Measurements from ENCODE around the gene TYMS.

TYMS gene

DNA sequence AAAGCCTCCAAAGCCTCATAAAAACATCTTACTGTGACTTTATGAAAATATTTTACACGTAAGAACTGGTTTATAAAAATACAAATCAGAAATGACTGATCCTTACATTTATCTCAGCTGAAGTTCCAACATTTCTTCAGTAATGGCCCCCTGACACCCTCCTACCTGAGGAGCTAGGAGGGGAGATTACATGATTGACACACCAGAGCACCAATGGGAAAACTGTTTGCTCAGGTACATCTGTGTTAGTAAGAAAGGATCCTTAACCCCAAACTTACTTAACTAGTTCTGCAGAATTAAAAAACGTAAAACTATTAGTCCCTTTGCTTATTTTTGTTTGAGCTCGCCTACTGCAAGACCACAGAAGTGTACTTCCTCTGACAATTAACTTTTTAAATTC is 28.0 kb downstream of the TYMS start:
- TF ChIP-seq, protein P1, sequence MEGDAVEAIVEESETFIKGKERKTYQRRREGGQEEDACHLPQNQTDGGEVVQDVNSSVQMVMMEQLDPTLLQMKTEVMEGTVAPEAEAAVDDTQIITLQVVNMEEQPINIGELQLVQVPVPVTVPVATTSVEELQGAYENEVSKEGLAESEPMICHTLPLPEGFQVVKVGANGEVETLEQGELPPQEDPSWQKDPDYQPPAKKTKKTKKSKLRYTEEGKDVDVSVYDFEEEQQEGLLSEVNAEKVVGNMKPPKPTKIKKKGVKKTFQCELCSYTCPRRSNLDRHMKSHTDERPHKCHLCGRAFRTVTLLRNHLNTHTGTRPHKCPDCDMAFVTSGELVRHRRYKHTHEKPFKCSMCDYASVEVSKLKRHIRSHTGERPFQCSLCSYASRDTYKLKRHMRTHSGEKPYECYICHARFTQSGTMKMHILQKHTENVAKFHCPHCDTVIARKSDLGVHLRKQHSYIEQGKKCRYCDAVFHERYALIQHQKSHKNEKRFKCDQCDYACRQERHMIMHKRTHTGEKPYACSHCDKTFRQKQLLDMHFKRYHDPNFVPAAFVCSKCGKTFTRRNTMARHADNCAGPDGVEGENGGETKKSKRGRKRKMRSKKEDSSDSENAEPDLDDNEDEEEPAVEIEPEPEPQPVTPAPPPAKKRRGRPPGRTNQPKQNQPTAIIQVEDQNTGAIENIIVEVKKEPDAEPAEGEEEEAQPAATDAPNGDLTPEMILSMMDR (IDR thresholded peaks at IDR 0.05; ENCODE audit: extremely low read depth, insufficient read depth, missing control alignments), result no peak
- DNase-seq (ENCODE audit: low spot score), result no peak
- in situ Hi-C loops (cut with MboI; ENCODE audit: low pct_unique_long_range_greater_than_20kb, low sequenced_read_pairs, unreplicated experiment), result no loop called here

DNA sequence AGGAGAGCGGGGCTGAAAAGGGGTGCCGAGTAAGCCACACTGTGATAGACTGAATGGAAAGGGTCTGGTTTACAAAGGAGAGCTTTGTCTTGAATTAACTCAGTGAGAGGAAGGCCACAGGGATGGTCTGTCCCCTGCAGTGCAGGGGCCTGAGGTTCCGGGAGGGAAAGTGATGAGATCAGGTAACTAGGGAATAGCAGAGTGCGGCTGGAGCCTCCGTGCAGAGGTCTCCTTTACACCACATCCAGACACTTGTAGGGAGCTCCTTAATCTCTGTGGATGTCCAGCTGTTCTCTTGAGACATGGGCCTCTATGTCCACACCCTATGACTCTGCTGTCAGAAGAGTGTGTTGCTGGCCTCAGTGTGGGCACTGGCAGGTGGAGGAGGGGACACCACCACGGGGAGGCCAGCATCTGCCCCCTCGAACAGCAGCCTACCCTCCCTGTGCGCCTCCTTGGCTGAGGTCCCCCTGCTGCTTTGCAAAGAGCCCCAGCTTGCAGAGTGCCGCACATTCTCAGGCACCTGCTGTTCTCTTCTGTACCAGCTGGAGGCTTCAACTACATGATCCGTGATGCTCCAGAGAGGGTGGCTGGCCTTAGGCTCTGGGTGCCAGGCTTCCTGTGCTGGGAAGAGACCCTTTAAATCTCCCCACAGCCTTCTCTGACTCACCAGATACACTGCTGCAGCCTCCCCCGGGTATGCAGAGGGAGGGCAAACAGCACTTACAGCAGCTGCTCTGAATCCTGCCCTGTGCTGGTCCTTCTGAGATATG is 29.1 kb downstream of the TYMS start:
- in situ Hi-C loops (cut with MboI; ENCODE audit: low pct_unique_long_range_greater_than_20kb, low sequenced_read_pairs, unreplicated experiment), result no loop called here
- TF ChIP-seq, protein P1 (IDR thresholded peaks at IDR 0.05; ENCODE audit: extremely low read depth, insufficient read depth, missing control alignments), result no peak
- no peak for DNase-seq (ENCODE audit: low spot score)

DNA sequence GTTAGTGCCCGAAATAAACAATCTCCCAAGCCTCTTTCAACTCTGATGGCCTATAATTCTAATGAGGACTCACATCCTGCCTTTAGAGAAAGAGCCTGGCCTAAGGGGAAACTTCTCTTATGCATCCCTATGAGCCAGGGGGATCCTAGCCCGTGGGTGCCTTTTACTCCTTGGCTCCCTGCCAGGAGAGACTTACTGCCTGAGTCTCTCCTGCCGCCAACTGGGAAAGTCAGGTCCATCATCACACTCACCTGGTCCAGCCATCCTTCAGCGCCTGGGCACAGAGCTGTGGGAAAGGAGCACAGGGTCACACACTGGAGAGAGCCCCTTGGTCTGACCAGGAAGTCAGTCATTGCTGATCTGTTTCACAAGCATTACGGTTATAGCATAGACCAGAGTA is 30.9 kb downstream of the TYMS start:
- no peak for DNase-seq (ENCODE audit: low spot score)
- TF ChIP-seq, protein P1 (IDR thresholded peaks at IDR 0.05; ENCODE audit: extremely low read depth, insufficient read depth, missing control alignments), result no peak
- in situ Hi-C loops (cut with MboI; ENCODE audit: low pct_unique_long_range_greater_than_20kb, low sequenced_read_pairs, unreplicated experiment), result no loop called here

DNA sequence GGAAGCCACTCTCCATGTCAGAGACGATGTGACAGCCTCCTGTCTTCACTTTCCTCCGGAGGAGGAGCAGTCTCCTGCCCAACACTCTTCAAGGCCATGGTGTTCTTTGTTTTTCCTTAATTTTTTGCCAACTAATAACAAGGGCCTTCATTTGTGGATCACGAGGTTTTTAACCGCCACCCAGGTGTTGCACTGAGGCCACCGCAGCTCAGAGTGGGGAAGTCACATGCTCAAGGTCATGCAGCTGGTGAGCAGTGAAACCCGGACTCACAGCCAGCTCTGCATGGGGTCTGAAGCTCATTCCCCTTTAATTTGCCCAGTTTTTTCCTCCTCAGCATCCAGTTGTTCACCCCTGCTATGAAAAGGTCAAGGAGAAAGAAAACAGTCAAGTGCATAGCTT is 35.4 kb downstream of the TYMS start:
- in situ Hi-C loops (cut with MboI; ENCODE audit: low pct_unique_long_range_greater_than_20kb, low sequenced_read_pairs, unreplicated experiment), result no loop called here
- TF ChIP-seq, protein P1 (IDR thresholded peaks at IDR 0.05; ENCODE audit: extremely low read depth, insufficient read depth, missing control alignments), result no peak
- DNase-seq (ENCODE audit: low spot score), result no peak

DNA sequence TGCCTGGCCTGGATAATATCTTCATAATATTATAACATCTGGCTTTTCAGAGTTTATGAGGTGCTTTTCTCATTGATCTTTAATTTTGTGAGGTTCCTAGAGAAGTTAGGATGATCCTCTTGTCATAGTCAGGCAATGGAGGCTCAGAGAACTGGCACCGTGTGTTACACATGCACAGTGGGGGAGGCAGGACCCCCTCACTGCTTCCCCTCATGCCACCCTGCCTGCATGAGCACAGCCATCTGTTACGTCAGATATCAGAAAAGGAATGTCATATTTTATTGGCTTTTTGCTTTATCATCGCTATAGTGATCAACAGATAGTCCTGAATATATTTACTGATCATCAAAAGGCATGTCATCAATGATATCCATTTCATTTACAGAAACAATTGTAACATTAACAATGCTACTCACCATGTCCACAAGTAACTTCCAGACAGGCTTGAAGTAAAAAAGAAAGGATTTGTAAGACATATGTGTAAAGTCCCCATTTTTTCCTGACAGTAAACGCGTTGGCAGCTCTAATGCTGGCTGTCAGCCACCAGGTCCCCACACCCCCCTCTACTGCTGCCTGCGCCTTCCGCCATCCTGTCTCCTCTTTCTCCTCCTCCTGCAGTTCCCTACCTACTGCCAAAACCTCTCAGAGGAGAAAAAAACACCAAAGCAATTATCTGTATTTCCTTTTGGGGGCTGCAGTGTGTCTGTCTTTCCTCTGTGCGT is 36.2 kb downstream of the TYMS start:
- TF ChIP-seq, protein P1 (IDR thresholded peaks at IDR 0.05; ENCODE audit: extremely low read depth, insufficient read depth, missing control alignments), result no peak
- in situ Hi-C loops (cut with MboI; ENCODE audit: low pct_unique_long_range_greater_than_20kb, low sequenced_read_pairs, unreplicated experiment), result no loop called here
- no peak for DNase-seq (ENCODE audit: low spot score)

DNA sequence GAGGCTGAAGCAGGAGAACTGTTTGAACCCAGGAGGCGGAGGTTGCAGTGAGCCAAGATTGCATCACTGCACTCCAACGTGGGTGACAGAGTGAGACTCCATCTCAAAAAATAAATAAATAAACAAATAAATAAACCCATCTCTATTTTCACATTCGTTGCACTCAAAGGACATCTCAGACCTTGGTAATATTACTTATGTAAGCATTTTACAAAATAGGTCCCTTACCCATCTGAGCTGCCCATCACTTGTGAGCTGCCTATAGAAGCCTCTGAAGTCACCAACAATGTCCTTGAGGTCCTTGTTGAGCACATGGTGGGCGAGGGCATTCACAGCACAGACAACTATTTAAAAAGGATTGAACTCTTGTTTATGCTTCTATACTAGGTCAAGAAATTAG is 39.6 kb downstream of the TYMS start:
- TF ChIP-seq, protein P1 (IDR thresholded peaks at IDR 0.05; ENCODE audit: extremely low read depth, insufficient read depth, missing control alignments), result no peak
- no peak for DNase-seq (ENCODE audit: low spot score)
- in situ Hi-C loops (cut with MboI; ENCODE audit: low pct_unique_long_range_greater_than_20kb, low sequenced_read_pairs, unreplicated experiment), result no loop called here
